Mesothelial cell of epicardium (in vitro differentiated cells): ENCODE measurements around the gene LHX5. TPM values are rescaled to one million over a fixed set of nuclear protein-coding genes. Genes with fewer than 3 reads are reported as not detected.
"Not testable (repeated sequence)": the region's sequence is repeated elsewhere in the genome, so short reads cannot be mapped to it uniquely, and the experiment has no call there.

ENCODE experiments used
- DNase-seq, 2 experiments: peaks; one replicate each; pipeline ENCODE4 v3.0.0; 2021; ENCODE audit warnings: low spot score in 2 of 2; ENCODE audit not compliant: unreplicated experiment in 2 of 2
- H3K27ac Mint-ChIP-seq: 2 replicates; pipeline ENCODE4 v1.8.0; 2021; ENCODE audit warnings: mixed read lengths
- H3K27me3 Mint-ChIP-seq: 2 replicates; pipeline ENCODE4 v1.8.0; 2021; ENCODE audit warnings: low read depth, mixed read lengths
- H3K36me3 Mint-ChIP-seq: 2 replicates; pipeline ENCODE4 v1.8.0; 2021; ENCODE audit warnings: mixed read lengths
- H3K4me1 Mint-ChIP-seq: 2 replicates; pipeline ENCODE4 v1.8.0; 2021; ENCODE audit warnings: mixed read lengths
- H3K4me3 Mint-ChIP-seq: 2 replicates; pipeline ENCODE4 v1.8.0; 2021; ENCODE audit warnings: mild to moderate bottlenecking, moderate library complexity, mixed read lengths
- H3K9me3 Mint-ChIP-seq: 2 replicates; pipeline ENCODE4 v1.8.0; 2021; ENCODE audit warnings: mixed read lengths
- total RNA-seq: library from RNA; stranded (reverse); gene quantifications from 3 replicates; pipeline ENCODE4 v1.2.1, GENCODE V29; 2021
- TF ChIP-seq, protein P1 (sequence below): fragments of 200-600 bp; sonication (generic); IDR thresholded peaks from one replicate; pipeline ENCODE4 v1.5.0; 2021; ENCODE audit warnings: antibody characterized with exemption; ENCODE audit not compliant: unreplicated experiment

Gene LHX5
- total RNA-seq, 1 donor from 2014 or later: not detected

DNA sequence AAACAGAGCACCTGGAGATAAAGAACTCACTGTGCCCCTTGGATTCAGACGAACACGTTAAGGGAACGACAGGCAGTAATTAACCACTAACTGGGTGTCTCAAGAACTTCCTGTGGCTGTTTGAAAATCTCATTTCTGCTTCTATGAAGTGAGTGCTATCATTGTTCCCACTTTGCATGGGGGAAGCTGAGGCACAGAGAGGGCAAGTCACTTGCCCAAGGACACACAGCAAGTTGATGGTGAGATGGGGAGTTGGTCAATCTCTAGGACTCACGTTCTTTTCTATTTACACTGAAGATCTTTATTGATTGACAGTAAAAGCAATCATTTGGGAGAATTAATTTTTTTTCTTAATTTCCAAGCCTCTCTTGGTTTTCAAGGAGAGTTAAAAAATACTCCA lies 26.8 kb upstream of the LHX5 start:
- no peaks in the 10 kb centered on the region for H3K9me3 Mint-ChIP-seq
- no peaks in the 10 kb centered on the region for H3K36me3 Mint-ChIP-seq
- H3K27me3 Mint-ChIP-seq: peaks cover 48% of the 10 kb centered on the region
- H3K4me3 Mint-ChIP-seq: no peak overlapping the region
- no peaks in the 10 kb centered on the region for H3K4me1 Mint-ChIP-seq
- TF ChIP-seq, protein P1, sequence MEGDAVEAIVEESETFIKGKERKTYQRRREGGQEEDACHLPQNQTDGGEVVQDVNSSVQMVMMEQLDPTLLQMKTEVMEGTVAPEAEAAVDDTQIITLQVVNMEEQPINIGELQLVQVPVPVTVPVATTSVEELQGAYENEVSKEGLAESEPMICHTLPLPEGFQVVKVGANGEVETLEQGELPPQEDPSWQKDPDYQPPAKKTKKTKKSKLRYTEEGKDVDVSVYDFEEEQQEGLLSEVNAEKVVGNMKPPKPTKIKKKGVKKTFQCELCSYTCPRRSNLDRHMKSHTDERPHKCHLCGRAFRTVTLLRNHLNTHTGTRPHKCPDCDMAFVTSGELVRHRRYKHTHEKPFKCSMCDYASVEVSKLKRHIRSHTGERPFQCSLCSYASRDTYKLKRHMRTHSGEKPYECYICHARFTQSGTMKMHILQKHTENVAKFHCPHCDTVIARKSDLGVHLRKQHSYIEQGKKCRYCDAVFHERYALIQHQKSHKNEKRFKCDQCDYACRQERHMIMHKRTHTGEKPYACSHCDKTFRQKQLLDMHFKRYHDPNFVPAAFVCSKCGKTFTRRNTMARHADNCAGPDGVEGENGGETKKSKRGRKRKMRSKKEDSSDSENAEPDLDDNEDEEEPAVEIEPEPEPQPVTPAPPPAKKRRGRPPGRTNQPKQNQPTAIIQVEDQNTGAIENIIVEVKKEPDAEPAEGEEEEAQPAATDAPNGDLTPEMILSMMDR: no peak
- no peak for DNase-seq
- no peak overlapping the region for H3K27ac Mint-ChIP-seq

DNA sequence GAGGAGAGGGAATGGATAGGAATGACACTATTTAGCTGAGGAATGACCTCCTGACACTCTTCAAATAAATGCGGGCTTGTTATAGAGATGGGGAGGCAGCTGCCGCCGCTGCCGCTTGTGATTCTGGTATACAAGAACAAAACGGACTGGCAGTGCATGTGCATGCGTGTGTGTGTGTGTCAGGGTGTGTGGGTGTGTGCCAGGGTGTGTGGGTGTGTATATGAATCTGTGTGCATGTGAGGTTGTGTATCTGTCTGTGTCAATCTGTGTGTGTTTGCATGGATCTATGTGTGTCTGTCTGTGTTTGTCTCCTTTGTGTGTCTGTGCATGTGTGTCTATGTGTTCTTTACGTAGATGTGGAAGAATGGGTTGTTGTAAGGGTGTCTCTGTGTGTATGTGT lies 26.0 kb upstream of the LHX5 start:
- no peak for DNase-seq
- TF ChIP-seq, protein P1: no peak
- H3K27me3 Mint-ChIP-seq: peaks cover 53% of the 10 kb centered on the region
- no peak overlapping the region for H3K4me3 Mint-ChIP-seq
- no peak overlapping the region for H3K27ac Mint-ChIP-seq
- no peaks in the 10 kb centered on the region for H3K36me3 Mint-ChIP-seq
- H3K4me1 Mint-ChIP-seq: no peaks in the 10 kb centered on the region
- no peaks in the 10 kb centered on the region for H3K9me3 Mint-ChIP-seq

DNA sequence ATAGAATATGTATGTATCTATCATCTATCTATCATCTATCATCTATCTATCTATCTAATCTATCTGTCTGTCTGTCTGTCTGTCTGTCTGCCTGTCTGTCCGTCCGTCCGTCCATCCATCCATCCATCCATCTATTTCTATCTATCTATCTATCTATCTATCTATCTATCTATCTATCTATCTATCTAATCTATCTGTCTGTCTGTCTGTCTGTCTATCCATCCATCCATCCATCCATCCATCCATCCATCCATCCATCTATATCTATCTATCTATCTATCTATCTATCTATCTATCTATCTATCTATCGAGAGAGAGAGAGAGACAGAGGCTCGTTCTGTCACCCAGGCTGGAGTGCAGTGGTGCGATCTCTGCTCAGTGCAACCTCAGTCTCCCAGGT lies 24.3 kb upstream of the LHX5 start:
- DNase-seq, H3K4me1 Mint-ChIP-seq, H3K36me3 Mint-ChIP-seq, H3K9me3 Mint-ChIP-seq, H3K4me3 Mint-ChIP-seq, H3K27ac Mint-ChIP-seq: not testable (repeated sequence)
- H3K27me3 Mint-ChIP-seq: peaks cover 46% of the 10 kb centered on the region

DNA sequence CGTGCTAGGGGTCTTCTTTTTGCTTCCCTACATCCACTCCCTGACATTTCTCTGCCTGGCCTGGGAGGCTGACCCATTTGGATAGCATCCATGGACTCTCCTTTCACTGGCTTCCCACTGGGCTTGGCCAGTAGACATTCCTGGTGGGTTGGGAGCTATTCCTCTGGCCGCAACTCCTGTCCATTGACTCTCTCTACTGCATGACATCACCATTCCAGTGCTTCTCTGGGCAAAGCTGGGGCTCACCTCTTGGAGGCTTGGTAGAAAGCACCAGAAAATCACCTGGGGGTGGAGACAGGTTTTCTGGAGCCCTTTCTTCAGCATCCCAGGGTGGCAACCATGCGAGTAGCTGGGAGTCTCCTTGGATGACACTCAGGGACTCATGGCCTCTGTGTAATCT lies 16.7 kb upstream of the LHX5 start:
- Mint-ChIP-seq H3K27me3 (peaks cover 89% of the 10 kb centered on the region), H3K27ac (no peak overlapping the region), H3K4me1 (no peaks in the 10 kb centered on the region), H3K36me3 (no peaks in the 10 kb centered on the region), H3K9me3 (no peaks in the 10 kb centered on the region), H3K4me3 (no peak overlapping the region)
- no peak for DNase-seq
- TF ChIP-seq, protein P1: no peak

DNA sequence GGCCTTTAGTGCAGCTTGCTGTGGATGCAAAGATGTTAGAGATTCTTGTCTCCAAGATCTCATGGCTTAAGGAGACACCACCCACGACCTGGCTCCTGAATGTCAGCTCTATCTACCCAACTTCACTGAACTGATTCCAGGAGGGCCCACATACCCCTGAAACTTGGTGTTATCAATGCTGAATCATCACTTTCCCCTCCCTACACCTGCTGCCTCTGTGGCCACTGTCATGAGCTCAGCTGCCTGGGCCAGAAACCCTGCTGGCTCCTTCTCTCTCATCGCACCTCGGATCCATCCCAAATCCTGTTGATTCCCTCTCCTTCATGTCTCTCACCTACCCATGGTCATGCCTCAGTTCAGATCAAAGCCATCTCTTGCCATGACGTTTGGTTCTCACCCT lies 15.1 kb upstream of the LHX5 start:
- TF ChIP-seq, protein P1: no peak
- no peaks in the 10 kb centered on the region for H3K36me3 Mint-ChIP-seq
- H3K9me3 Mint-ChIP-seq: no peaks in the 10 kb centered on the region
- peaks cover 98% of the 10 kb centered on the region for H3K27me3 Mint-ChIP-seq
- H3K4me1 Mint-ChIP-seq: no peaks in the 10 kb centered on the region
- H3K27ac Mint-ChIP-seq: no peak overlapping the region
- DNase-seq: no peak
- no peak overlapping the region for H3K4me3 Mint-ChIP-seq

DNA sequence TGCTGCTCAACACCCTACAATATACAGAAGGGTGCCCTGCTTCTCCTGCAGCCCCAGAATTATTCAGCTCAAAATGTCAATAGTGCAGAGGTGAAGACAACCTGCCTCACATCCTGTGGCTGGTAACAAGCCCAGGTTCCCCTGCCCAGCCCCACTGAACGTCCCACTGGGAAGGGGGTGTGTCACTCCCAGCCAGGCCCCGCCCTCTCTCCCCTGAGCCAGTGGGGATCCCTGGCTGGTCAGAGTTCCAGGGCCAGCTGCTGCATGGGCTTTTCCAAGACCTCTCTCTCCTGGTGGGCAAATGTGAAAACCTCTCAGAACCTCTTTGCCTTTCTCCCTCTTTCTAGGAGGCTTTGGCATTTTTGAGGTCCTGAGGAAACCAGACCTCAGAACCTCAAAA lies 13.7 kb upstream of the LHX5 start:
- TF ChIP-seq, protein P1: no peak
- no peaks in the 10 kb centered on the region for H3K4me1 Mint-ChIP-seq
- H3K27ac Mint-ChIP-seq: no peak overlapping the region
- peaks cover 97% of the 10 kb centered on the region for H3K27me3 Mint-ChIP-seq
- H3K9me3 Mint-ChIP-seq: no peaks in the 10 kb centered on the region
- no peak for DNase-seq
- no peak overlapping the region for H3K4me3 Mint-ChIP-seq
- H3K36me3 Mint-ChIP-seq: no peaks in the 10 kb centered on the region
